ENCODE measurements around the gene CXCR6. TPM values are rescaled to one million over a fixed set of nuclear protein-coding genes. Genes with fewer than 3 reads are reported as not detected.
"Not testable (repeated sequence)": the region's sequence is repeated elsewhere in the genome, so short reads cannot be mapped to it uniquely, and the experiment has no call there.

The CXCR6 gene
- total RNA-seq, 1 experiment from 2014 or later, result 0.27 TPM

DNA sequence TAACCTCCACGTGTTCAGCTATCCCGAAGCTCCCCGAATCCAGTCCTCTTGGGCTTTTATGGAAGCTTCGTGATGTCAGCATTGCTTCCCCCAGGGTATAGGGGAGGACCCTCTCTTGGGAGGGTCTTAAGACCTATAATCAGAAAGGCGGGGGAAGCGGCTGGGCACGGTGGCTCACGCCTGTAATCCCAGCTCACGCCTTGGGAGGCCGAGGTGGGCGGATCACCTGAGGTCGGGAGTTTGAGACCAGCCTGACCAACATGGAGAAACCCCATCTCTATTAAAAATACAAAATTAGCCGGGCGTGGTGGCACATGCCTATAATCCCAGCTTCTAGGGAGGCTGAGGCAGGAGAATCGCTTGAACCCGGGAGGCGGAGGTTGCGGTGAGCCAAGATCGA, 54.2 kb downstream of the CXCR6 start:
- DNase-seq (ENCODE audit: low spot score); in situ Hi-C loops (cut with HindIII; ENCODE audit: low sequenced_read_pairs): not testable (repeated sequence)

DNA sequence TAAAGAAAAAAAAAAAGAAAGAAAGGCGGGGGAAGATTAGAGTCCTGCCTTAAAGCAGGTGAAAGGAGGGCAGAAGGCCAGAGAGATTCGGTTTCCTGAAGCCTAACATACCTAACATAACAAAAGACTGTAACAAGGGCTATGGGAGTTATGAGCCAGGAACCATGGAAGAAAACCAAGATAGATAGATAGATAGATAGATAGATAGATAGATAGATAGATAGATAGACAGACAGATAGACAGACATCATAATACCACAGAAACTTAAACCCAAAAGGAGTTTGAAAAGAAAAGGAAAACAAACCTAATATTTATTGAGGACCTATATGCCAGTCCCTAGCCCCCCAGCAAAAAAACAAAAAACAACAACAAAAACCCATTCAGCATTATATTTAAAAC, 54.7 kb downstream of the CXCR6 start:
- no peak for DNase-seq (ENCODE audit: low spot score)
- in situ Hi-C loops (cut with HindIII; ENCODE audit: low sequenced_read_pairs), result no loop called here

Other genes with a start within 250 kb of the CXCR6 start
- gene SLC6A20, start 146.9 kb upstream of the CXCR6 start, total RNA-seq (2014; rRNA removed; shearing (Covaris generic)), result 2.2 and 5.0 TPM in 2 replicates
- gene LZTFL1, start 101.3 kb upstream of the CXCR6 start, total RNA-seq (2014; rRNA removed; shearing (Covaris generic)), result 28.6 and 31.1 TPM in 2 replicates
- gene CCR9, start 56.9 kb upstream of the CXCR6 start, total RNA-seq (2014; rRNA removed; shearing (Covaris generic)), result not detected in 2 replicates
- 9.1 and 11.3 TPM in 2 replicates for gene FYCO1, start 52.4 kb downstream of the CXCR6 start, total RNA-seq (2014; rRNA removed; shearing (Covaris generic))
- 0.06 TPM in 1 of 2 replicates, not detected in the other for gene XCR1, start 84.0 kb downstream of the CXCR6 start, total RNA-seq (2014; rRNA removed; shearing (Covaris generic))

All from G401 (cell line).